Endometrium (tissue), 2 donors: ENCODE data around the gene PITPNM3.

Experiments used
- FAIRE-seq: peaks from 2 replicates; lab custom pipeline; 2012; peaks lifted over from hg19 to GRCh38; lab: Jason Lieb, UNC
- donor health status: control.
- donor health status: control.

The PITPNM3 gene

GRCh38 chr17:6402258-6402657 is 154.1 kb downstream of the PITPNM3 start:
- FAIRE-seq, result no peak
